Middle frontal gyrus (tissue), 1 donor: ENCODE results near the gene ZNF296.
A peak's percentile ranks its signal among the peaks of the same experiment; 100 is the strongest.

Source experiments
- DNase-seq: peaks from one replicate; pipeline ENCODE4 v3.0.0-alpha.2; 2015; ENCODE audit warnings: low spot score; ENCODE audit errors: extremely low spot score

ZNF296 gene

DNA sequence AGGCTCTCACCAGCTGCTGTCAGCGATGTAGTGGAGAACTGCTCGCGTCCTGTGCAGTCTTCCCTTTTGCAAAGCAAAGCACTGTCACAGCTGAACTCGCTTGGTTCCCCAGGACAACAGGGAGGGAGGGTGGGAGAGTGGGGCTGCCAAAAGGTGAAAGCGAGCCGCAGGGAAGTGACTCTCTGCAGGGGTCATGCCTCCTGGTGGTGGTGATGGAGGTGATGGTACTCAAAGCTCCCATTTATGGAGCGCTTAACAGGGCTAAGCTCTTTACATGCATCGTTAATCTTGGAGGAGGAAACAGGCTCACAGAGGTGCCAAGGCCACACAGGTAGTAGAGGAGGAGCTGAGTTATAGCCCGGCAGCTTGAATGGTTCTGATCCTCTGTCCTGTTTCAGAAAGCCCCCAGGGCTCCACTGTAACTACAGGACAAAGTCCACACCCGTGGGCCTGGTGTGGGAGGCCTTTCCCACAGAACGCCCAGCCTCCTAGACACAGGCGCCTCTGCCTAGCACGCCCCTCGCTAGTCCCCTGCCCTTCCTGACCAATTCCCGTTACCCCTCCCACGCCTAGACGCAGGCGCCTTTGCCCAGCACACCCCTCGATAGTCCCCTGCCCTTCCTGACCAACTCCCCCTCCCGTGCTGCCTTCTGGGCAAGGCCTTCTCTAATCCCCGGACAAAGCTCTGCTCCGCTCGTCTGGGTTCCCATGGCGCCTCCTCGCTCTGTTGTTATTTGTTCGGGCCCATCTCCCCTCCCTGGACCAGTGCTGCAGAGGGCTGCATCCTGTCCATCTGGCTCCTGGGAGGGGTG lies 27.4 kb upstream of the ZNF296 start:
- no peak for DNase-seq

- peak; percentile 47 for DNase-seq
Observed at GRCh38 chr19:45103156-45103507, 26.9 kb upstream of the ZNF296 start.

DNA sequence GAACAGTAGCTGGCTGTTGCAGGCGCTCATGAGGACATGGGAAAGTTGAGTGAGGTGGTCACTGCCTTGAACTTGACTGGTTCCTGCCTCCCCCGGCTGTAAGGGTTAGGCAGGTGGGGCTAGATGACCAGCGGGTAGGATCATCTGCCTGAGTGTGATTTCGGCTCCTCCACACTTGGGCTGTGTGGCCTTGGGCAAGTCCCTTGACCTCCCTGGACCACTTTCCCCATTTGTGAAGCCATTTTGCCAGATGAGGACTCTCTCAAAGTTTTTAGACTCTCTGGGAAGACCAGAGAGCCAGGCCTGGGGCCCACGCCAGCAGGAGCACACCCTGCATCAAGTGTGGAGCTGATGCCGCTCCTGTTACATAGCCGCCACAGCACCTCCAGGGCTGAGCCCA lies 26.2 kb upstream of the ZNF296 start:
- DNase-seq: no peak

GRCh38 chr19:45101806-45102205 lies 25.5 kb upstream of the ZNF296 start:
- no peak for DNase-seq

- no peak for DNase-seq
Observed at GRCh38 chr19:45100846-45101252, 24.6 kb upstream of the ZNF296 start.

- no peak for DNase-seq
Observed at GRCh38 chr19:45100201-45100600, 23.9 kb upstream of the ZNF296 start.

- DNase-seq: no peak
Observed at GRCh38 chr19:45099467-45100191, 23.4 kb upstream of the ZNF296 start.

DNA sequence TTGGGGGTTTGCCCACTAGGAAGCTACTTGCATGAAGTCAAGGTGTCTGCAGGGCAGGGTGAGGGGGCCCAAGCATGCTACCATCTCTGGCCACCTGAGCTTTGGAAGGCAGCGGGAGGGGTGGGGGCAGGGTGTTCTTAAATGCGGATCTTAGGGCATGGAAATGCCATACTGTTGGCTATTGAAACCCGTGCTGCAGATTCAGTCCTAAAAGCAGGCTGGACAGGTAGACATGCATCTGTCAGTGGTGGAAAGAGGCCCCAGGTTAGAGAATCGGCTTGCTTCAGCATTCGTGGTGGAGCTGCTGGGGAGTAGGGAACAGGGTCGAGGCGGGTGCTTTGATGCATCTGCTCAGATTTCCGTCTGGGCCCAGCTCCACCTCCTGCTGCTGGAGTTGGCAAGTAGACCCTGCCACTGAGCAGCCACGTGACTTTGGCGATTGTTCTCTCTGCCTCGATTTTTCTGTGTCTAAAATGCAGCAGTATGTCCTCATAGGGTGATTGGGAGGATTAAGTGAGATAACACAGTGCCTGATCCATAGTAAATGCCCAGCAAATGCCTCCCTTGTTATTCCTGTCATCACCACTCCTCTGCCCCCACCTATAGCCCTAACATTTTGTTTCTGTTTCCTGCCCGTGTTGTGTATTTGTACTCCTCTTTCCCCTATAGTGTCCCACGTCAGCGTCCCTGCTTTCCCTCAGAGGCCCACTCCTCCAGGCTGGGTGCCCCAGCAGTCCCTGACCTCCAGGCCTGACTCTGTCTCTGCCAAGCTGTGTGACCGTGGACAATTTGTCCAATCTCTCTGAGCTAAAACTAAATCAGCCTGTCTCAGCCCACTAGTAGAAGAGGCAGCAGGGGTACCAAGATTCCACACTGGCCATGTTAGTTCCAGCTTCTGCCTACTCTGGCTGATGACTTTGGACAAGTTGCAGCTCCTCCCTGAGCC lies 22.5 kb upstream of the ZNF296 start:
- peak; percentile 82 for DNase-seq

GRCh38 chr19:45097776-45098520 lies 21.7 kb upstream of the ZNF296 start:
- no peak for DNase-seq

DNA sequence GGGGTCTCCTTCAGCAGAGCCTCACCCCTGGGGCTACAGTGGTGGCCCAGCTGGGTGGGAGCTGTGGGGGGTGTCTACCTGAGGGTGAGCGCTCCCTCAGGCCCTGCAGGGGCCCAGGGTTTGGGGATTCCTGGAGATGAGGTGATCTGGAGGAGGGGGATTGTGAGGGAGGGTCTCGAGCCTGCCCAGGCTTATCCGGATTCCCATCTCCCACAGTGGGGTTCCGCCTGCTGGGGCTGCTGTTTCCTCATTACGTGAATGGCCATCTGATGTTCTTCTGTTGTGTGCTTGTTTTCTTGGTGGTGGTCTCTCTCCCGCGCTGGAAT lies 21.1 kb upstream of the ZNF296 start:
- DNase-seq: no peak

GRCh38 chr19:45096700-45097099 lies 20.4 kb upstream of the ZNF296 start:
- DNase-seq: no peak

DNA sequence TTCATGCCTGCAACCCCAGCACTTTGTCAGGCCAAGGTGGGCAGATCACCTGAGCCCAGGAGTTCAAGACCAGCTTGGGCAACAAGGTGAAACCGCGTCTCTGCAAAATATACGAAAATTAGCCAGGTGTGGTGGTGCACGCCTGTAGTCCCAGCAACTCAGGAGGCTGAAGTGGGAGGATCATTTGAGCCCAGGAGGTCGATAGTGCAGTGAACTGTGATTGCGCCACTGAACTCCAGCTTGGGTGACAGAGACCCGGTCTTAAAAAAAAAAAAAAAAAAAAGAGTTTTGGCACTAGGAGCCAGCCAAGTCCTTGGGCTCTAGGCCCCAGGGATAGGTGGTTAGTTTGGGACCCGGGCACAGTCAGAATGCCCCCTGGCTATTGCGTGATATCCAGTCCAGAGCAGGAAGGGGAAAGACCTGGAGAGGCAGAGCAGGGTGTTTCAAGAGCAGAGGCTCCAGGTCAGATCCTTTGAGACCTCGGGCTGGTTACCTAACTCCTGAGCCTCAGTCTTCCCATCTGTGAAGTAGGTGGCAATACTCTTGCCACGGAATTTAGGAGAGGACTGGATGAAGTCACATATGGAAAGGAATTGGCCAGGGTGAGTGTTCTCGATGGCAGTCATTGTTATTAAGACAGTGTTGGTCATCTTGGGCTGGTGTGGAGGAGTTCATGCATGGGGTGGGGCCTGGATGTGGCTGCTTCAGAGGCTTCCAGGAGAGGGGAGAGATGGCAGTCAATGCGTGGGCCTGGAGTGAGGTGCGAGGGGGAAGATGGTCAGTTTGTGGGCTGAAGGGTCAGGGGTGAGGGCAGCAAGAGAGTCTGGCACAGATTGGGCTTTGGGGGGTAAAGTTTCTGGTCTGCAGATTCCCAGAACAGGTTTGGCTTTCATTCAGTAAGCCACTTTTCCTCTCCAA lies 19.5 kb upstream of the ZNF296 start:
- no peak for DNase-seq

- DNase-seq: no peak
Observed at GRCh38 chr19:45094707-45095106, 18.4 kb upstream of the ZNF296 start.

DNA sequence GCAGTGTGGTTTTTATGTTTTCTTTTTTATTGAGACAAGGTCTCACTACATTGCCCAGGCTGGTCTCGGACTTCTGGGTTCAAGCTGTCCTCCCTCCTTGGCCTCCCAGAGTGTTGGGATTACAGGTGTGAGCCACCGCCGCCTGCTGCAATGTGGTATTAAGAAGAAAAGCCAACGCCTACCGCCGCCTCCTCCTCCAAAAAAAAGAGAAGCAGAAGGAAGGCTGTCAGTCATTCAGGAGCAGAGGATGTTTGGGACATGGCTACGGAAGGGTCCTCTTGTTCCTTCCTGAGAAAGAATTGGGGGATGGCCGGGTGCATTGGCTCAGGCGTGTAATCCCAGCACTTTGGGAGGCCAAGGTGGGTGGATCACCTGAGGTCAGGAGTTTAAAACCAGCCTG lies 17.9 kb upstream of the ZNF296 start:
- no peak for DNase-seq

DNA sequence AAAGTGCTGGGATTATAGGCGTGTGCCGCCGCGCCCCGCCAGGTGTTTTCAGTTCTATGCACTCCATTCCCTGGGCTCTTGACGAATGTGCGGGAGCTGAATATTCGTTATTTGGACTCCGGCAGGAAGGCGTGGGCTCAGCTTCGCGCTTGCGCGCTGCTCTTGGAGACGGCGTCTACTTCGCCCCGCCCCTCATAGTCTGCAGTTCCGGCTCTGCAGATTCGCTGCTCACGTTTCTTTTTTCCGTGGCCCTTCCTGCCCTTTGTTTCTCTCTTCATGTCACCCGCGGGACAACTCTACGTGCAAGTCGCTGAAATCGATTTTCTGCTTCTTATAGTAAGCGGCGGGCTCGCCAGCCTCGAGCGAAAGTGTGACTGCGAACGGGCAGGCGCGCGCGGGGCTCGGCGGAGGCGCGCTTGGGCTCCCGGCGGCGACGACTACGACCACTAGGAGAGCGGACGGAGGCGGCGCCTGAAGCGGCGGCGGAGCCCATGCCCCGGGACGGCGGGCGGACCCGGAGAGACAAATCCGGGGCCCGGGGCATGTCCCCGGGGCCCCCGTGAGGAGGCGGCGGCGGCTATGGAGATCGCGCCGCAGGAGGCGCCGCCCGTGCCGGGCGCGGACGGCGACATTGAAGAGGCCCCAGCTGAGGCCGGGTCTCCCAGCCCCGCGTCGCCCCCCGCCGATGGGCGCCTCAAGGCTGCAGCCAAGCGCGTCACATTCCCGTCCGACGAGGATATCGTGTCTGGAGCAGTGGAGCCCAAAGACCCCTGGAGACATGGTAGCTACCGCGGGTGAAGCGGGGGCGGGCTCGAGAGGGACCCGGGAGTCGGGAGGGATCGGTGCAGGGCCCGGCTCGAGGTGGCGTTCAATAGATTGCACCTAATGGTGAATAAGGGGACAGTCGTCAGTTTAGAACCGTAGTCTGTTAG lies 16.7 kb upstream of the ZNF296 start, which contains the start of gene PPP1R37:
Gene PPP1R37 (plus strand): TSS at position 433 of the 932 bp plus-strand sequence. CDS start 147 bp downstream, at position 580.
- peak; percentile 84 for DNase-seq

GRCh38 chr19:45091031-45091923 lies 15.0 kb upstream of the ZNF296 start:
- peak; percentile 99 for DNase-seq

DNA sequence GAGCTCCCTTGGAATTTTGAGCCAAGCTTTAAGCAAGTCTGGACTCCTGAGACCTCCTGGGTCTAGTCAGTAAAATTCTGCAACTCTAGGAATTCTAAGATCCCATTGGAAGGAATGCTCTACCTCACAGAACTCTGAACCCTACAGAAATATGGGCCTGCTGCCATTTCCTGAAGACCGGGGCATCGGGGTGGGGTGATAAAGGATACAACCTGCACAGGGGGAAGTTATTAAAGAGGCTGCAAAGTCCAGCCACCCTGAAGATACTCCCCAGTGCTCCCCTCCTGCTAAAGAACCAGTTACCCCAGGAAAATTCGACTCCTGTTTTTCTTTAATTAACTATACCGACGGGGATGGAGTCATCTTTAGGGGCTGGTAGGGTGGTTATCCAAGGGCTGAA lies 14.3 kb upstream of the ZNF296 start:
- DNase-seq: no peak

DNA sequence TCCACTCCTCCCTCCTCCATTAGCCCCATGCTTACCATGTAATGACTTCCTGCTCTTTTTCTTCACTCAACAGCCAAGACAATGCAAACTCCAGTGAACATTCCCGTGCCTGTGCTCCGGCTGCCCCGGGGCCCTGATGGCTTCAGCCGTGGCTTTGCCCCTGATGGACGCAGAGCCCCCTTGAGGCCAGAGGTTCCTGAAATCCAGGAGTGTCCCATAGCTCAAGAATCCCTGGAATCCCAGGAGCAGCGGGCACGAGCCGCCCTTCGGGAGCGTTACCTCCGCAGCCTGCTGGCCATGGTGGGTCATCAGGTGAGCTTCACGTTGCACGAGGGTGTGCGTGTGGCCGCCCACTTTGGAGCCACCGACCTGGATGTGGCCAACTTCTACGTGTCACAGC lies 13.8 kb upstream of the ZNF296 start:
- DNase-seq: no peak
